Neural crest cell (in vitro differentiated cells): ENCODE measurements around the gene SLC25A48. TPM values are rescaled to one million over a fixed set of nuclear protein-coding genes. Genes with fewer than 3 reads are reported as not detected.

Experiments
- DNase-seq: peaks from one replicate; pipeline ENCODE4 v3.0.0; 2021; ENCODE audit warnings: low read depth, mixed read lengths, low spot score
- H3K27ac Mint-ChIP-seq: one replicate; pipeline ENCODE4 v1.8.0; 2021; ENCODE audit warnings: mild to moderate bottlenecking, mixed read lengths; ENCODE audit not compliant: unreplicated experiment
- H3K27me3 Mint-ChIP-seq: 2 replicates; pipeline ENCODE4 v1.8.0; 2021; ENCODE audit warnings: low read depth, mild to moderate bottlenecking, mixed read lengths
- H3K36me3 Mint-ChIP-seq: 2 replicates; pipeline ENCODE4 v1.8.0; 2021; ENCODE audit warnings: low read depth, mild to moderate bottlenecking, mixed read lengths
- H3K4me1 Mint-ChIP-seq: 2 replicates; pipeline ENCODE4 v1.8.0; 2021; ENCODE audit warnings: mixed read lengths
- H3K4me3 Mint-ChIP-seq: one replicate; pipeline ENCODE4 v1.8.0; 2021; ENCODE audit warnings: mild to moderate bottlenecking, mixed read lengths
- H3K9me3 Mint-ChIP-seq: 2 replicates; pipeline ENCODE4 v1.8.0; 2021; ENCODE audit warnings: mixed read lengths
- total RNA-seq: library from RNA; stranded (reverse); gene quantifications from 2 replicates; pipeline ENCODE4 v1.2.1, GENCODE V29; 2021
- TF ChIP-seq, protein P1 (sequence below): fragments of 200-600 bp; sonication (generic); conservative IDR thresholded peaks from 2 replicates; pipeline ENCODE4 v1.5.0; 2021; ENCODE audit warnings: antibody characterized with exemption, mild to moderate bottlenecking

SLC25A48 gene
- total RNA-seq, 1 donor from 2014 or later, result not detected

GRCh38 chr5:135894276-135894675, 59.8 kb downstream of the SLC25A48 start:
- Mint-ChIP-seq H3K4me1 (no peaks in the 10 kb centered on the region), H3K27me3 (peaks cover 53% of the 10 kb centered on the region), H3K36me3 (no peaks in the 10 kb centered on the region), H3K4me3 (no peak overlapping the region), H3K27ac (no peak overlapping the region), H3K9me3 (no peaks in the 10 kb centered on the region)
- DNase-seq, result no peak
- TF ChIP-seq, protein P1, sequence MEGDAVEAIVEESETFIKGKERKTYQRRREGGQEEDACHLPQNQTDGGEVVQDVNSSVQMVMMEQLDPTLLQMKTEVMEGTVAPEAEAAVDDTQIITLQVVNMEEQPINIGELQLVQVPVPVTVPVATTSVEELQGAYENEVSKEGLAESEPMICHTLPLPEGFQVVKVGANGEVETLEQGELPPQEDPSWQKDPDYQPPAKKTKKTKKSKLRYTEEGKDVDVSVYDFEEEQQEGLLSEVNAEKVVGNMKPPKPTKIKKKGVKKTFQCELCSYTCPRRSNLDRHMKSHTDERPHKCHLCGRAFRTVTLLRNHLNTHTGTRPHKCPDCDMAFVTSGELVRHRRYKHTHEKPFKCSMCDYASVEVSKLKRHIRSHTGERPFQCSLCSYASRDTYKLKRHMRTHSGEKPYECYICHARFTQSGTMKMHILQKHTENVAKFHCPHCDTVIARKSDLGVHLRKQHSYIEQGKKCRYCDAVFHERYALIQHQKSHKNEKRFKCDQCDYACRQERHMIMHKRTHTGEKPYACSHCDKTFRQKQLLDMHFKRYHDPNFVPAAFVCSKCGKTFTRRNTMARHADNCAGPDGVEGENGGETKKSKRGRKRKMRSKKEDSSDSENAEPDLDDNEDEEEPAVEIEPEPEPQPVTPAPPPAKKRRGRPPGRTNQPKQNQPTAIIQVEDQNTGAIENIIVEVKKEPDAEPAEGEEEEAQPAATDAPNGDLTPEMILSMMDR, result no peak

- Mint-ChIP-seq H3K9me3 (no peaks in the 10 kb centered on the region), H3K27me3 (peaks cover 53% of the 10 kb centered on the region), H3K4me1 (no peaks in the 10 kb centered on the region), H3K4me3 (no peak overlapping the region), H3K36me3 (no peaks in the 10 kb centered on the region), H3K27ac (no peak overlapping the region)
- DNase-seq, result no peak
- TF ChIP-seq, protein P1, result no peak
Measured at GRCh38 chr5:135894789-135895188, 60.3 kb downstream of the SLC25A48 start.

DNA sequence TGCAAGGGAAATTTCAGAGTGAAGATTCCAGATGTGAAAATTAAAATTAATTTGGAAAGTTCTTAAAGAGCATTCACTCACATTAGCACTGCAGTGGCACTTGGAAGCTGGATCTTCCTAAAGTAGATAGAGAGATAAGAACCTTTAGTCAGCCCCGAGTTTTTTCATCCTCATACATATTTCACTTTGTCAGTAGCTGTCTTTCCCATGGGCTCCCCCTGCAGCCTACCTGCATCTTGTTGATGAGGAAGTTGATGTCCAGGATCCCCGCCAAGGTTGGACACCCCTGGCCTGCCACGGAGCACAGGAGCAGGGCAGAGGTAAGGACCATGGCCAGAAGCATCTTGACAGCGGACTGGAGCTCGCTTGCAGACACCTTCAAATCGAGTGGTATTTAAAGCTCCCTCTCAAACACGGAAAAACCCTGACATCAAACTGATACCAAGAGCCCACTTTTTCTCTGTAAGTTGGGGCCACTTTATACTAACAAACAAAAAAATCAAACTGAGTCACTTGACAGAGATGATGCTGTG, 61.1 kb downstream of the SLC25A48 start, which contains the start of gene IL9:
TSS of gene IL9 (minus strand) at position 368 of the 533 bp plus-strand sequence. CDS start at position 343, 25 bp downstream.
- Mint-ChIP-seq H3K36me3 (no peaks in the 10 kb centered on the region), H3K4me3 (no peak within 1 kb of the TSS), H3K9me3 (no peaks in the 10 kb centered on the region), H3K27me3 (peaks cover 60% of the 10 kb centered on the region), H3K27ac (no peak within 1 kb of the TSS), H3K4me1 (no peaks in the 10 kb centered on the region)
- TF ChIP-seq, protein P1, result no peak
- DNase-seq, result no peak

DNA sequence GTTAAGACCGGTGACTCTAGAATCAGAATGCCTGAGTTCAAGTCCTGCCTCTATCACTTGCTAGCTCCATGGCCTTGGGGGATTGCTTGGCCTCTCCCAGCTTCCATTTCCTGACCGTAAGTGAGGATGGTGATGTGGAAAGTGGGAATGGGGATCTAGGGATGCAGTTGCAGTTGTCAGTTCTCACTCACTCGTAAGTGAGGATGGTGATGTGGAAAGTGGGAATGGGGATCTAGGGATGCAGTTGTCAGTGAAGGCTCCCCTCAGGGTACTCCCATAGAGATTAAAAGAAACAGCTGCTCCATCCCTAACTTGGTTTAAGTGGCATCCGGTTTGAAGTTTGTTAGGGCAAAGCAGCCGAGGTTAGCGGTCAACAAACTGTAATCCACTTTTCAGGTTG, 64.2 kb downstream of the SLC25A48 start:
- no peaks in the 10 kb centered on the region for H3K4me1 Mint-ChIP-seq
- no peak overlapping the region for H3K27ac Mint-ChIP-seq
- TF ChIP-seq, protein P1, result no peak
- DNase-seq, result no peak
- peaks cover 83% of the 10 kb centered on the region for H3K27me3 Mint-ChIP-seq
- no peak overlapping the region for H3K4me3 Mint-ChIP-seq
- H3K36me3 Mint-ChIP-seq, result no peaks in the 10 kb centered on the region
- H3K9me3 Mint-ChIP-seq, result no peaks in the 10 kb centered on the region

DNA sequence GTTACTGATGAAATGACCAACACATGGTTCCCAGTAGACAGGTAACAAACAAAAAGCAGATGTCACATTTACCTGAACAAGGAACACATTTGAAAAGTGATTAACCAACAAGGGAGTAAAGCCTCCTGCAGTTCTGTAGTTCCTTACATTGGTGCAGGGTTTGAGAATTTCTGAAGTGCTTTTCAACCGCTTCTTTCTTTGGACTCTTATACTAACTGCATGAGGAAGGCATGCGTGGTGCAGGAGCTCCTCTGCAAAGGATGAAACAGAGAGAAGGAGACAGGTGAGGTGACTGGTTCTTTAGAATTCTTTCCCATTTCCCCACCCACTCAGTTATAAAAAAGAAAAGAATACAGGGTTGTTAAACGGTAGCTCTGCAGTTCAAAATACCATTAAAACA, 65.8 kb downstream of the SLC25A48 start:
- no peak for DNase-seq
- H3K27ac Mint-ChIP-seq, result no peak overlapping the region
- H3K36me3 Mint-ChIP-seq, result no peaks in the 10 kb centered on the region
- H3K4me3 Mint-ChIP-seq, result no peak overlapping the region
- TF ChIP-seq, protein P1, result no peak
- peaks cover 88% of the 10 kb centered on the region for H3K27me3 Mint-ChIP-seq
- H3K9me3 Mint-ChIP-seq, result no peaks in the 10 kb centered on the region
- H3K4me1 Mint-ChIP-seq, result no peaks in the 10 kb centered on the region
